IMR-90 (cell line): Measurements from ENCODE around the gene OPA3. TPM values are rescaled to one million over a fixed set of nuclear protein-coding genes. Genes with fewer than 3 reads are reported as not detected.

Experiments
- ATAC-seq: fragments of 200-7000 bp; cut with Tn5 transposase; 2 replicates; pipeline ENCODE4 v1.9.1; 2020; ENCODE audit warnings: low read depth, mild to moderate bottlenecking, moderate library complexity
- BruUV-seq: library from RNA; stranded (reverse); fragments of 400-500 nt; replicated peaks from 2 replicates; lab custom pipeline; 2021; lab: Mats Ljungman, UMichigan
- CTCF ChIA-PET: fragments of 300-600 bp; formaldehyde crosslinking; extraction: SDS; loops from one replicate; lab custom pipeline; 2021; ENCODE audit warnings: antibody characterized with exemption; lab: Yijun Ruan, JAX
- POLR2A ChIA-PET: fragments of 300-600 bp; sonication (Branson Sonifier 250); formaldehyde crosslinking; loops from one replicate; lab custom pipeline; 2022; ENCODE audit warnings: antibody characterized with exemption; ENCODE audit not compliant: unreplicated experiment; lab: Charles Lee
- DNase-seq: peaks from one replicate; pipeline ENCODE4 v3.0.0; 2013
- H2AFZ ChIP-seq: replicated peaks from 2 replicates; pipeline ENCODE3; 2013; ENCODE audit warnings: low read length, mild to moderate bottlenecking; ENCODE audit not compliant: poor library complexity
- H2AK5ac ChIP-seq: 2 replicates; pipeline ENCODE4 v1.6.1; 2013; ENCODE audit warnings: low read depth, low read length, inconsistent platforms
- H2AK9ac ChIP-seq: replicated peaks from 2 replicates; pipeline ENCODE3; 2013; ENCODE audit warnings: mild to moderate bottlenecking, low read depth, low read length, moderate library complexity; ENCODE audit not compliant: poor library complexity
- H2BK120ac ChIP-seq: 2 replicates; pipeline ENCODE4 v1.6.1; 2013; ENCODE audit warnings: low read depth, low read length, inconsistent platforms
- H2BK15ac ChIP-seq: 3 replicates; pipeline ENCODE4 v1.6.1; 2013; ENCODE audit warnings: low read depth, low read length, inconsistent platforms
- H2BK20ac ChIP-seq: 2 replicates; pipeline ENCODE4 v1.6.1; 2013; ENCODE audit warnings: low read depth, mild to moderate bottlenecking, inconsistent platforms, low read length, moderate library complexity
- H2BK5ac ChIP-seq: 2 replicates; pipeline ENCODE4 v1.6.1; 2013; ENCODE audit warnings: mild to moderate bottlenecking, low read depth, low read length, inconsistent platforms; ENCODE audit not compliant: poor library complexity, severe bottlenecking
- H3K14ac ChIP-seq: replicated peaks from 2 replicates; pipeline ENCODE4 v1.6.1; 2013; ENCODE audit warnings: low read depth, low read length, inconsistent platforms
- H3K18ac ChIP-seq: 2 replicates; pipeline ENCODE4 v1.6.1; 2013; ENCODE audit warnings: low read depth, low read length, control low read depth
- H3K23ac ChIP-seq: 2 replicates; pipeline ENCODE4 v1.6.1; 2013; ENCODE audit warnings: low read depth, low read length, inconsistent platforms
- H3K27ac ChIP-seq: 2 replicates; pipeline ENCODE4 v1.5.1; 2013; ENCODE audit warnings: mild to moderate bottlenecking, control low read depth, low read length; ENCODE audit not compliant: insufficient read depth
- H3K27me3 ChIP-seq: 2 replicates; pipeline ENCODE4 v1.6.1; 2013; ENCODE audit warnings: low read length; ENCODE audit not compliant: control insufficient read depth, insufficient read depth
- H3K36me3 ChIP-seq: 2 replicates; pipeline ENCODE4 v1.6.1; 2013; ENCODE audit warnings: low read length, mixed read lengths; ENCODE audit not compliant: control insufficient read depth, insufficient read depth
- H3K4ac ChIP-seq: 2 replicates; pipeline ENCODE4 v1.6.1; 2013; ENCODE audit warnings: low read depth, low read length, inconsistent platforms
- H3K4me1 ChIP-seq: 2 replicates; pipeline ENCODE4 v1.6.1; 2013; ENCODE audit warnings: low read length, mixed read lengths; ENCODE audit not compliant: control insufficient read depth, insufficient read depth
- H3K4me2 ChIP-seq: 2 replicates; pipeline ENCODE4 v1.6.1; 2013; ENCODE audit warnings: low read depth, mild to moderate bottlenecking, control low read depth, low read length, moderate library complexity
- H3K4me3 ChIP-seq: 2 replicates; pipeline ENCODE4 v1.5.1; 2013; ENCODE audit warnings: low read depth, mild to moderate bottlenecking, control low read depth, low read length, moderate library complexity; ENCODE audit not compliant: insufficient read depth
- H3K56ac ChIP-seq: 2 replicates; pipeline ENCODE4 v1.6.1; 2013; ENCODE audit warnings: low read length, inconsistent platforms; ENCODE audit not compliant: insufficient read depth; ENCODE audit errors: extremely low read depth
- H3K79me1 ChIP-seq, 2 experiments: 2 replicates each; pipeline ENCODE4 v1.6.1; 2013; ENCODE audit warnings: low read length in 2 of 2, inconsistent platforms in 1 of 2, low read depth in 1 of 2
- H3K9ac ChIP-seq: 2 replicates; pipeline ENCODE4 v1.6.1; 2013; ENCODE audit warnings: low read depth, low read length, control low read depth
- H3K9me1 ChIP-seq: 2 replicates; pipeline ENCODE4 v1.6.1; 2013; ENCODE audit warnings: low read length, inconsistent platforms; ENCODE audit not compliant: insufficient read depth
- H3K9me3 ChIP-seq: 2 replicates; pipeline ENCODE4 v1.6.1; 2013; ENCODE audit warnings: low read length; ENCODE audit not compliant: control insufficient read depth, insufficient read depth
- H4K20me1 ChIP-seq: 2 replicates; pipeline ENCODE4 v1.6.1; 2013; ENCODE audit warnings: low read length, inconsistent platforms; ENCODE audit not compliant: insufficient read depth
- H4K5ac ChIP-seq: 2 replicates; pipeline ENCODE4 v1.6.1; 2013; ENCODE audit warnings: mild to moderate bottlenecking, low read depth, low read length, control low read depth
- H4K8ac ChIP-seq, 2 experiments: 2 replicates each; pipeline ENCODE4 v1.6.1; 2013; ENCODE audit warnings: low read depth in 2 of 2, low read length in 2 of 2, control low read depth in 1 of 2, inconsistent platforms in 1 of 2
- H4K91ac ChIP-seq: 2 replicates; pipeline ENCODE4 v1.6.1; 2013; ENCODE audit warnings: low read depth, low read length, inconsistent platforms; ENCODE audit not compliant: insufficient read depth
- CHD1 ChIP-seq: IDR thresholded peaks from 2 replicates; pipeline ENCODE4 v1.6.1; 2012; ENCODE audit warnings: low read depth, low read length, improper control_type of control experiment
- CTCF ChIP-seq: conservative IDR thresholded peaks from 2 replicates; pipeline ENCODE4 v1.5.1; 2012; ENCODE audit warnings: mild to moderate bottlenecking, low read depth, low read length, improper control_type of control experiment
- NFE2L2 ChIP-seq: fragments of 150-350 bp; IDR thresholded peaks from 2 replicates; pipeline ENCODE4 v1.6.1; 2016; ENCODE audit warnings: low read depth, mild to moderate bottlenecking, low read length
- POLR2A ChIP-seq: IDR thresholded peaks from 2 replicates; pipeline ENCODE4 v1.6.1; 2012; ENCODE audit warnings: mild to moderate bottlenecking, low read depth, low read length
- RAD21 ChIP-seq: IDR thresholded peaks from 2 replicates; pipeline ENCODE4 v1.6.1; 2012; ENCODE audit warnings: low read length, improper control_type of control experiment
- RFX5 ChIP-seq: IDR thresholded peaks from 2 replicates; pipeline ENCODE4 v1.8.0; 2012; ENCODE audit warnings: low read depth, mild to moderate bottlenecking, low read length, moderate library complexity
- SMC3 ChIP-seq: fragments of 150-350 bp; IDR thresholded peaks from 2 replicates; pipeline ENCODE4 v1.6.1; 2016; ENCODE audit warnings: low read depth, mild to moderate bottlenecking, antibody characterized with exemption, low read length, moderate library complexity
- WGBS, 2 experiments: methylation state at CpG; one replicate each; pipeline versions ENCODE4 v1.1.5 to v1.1.7; 2013; ENCODE audit warnings: missing lambda C conversion rate in 2 of 2; ENCODE audit not compliant: insufficient read length in 1 of 2; ENCODE audit errors: extremely low coverage in 2 of 2; 5-methylcytosine and 5-hydroxymethylcytosine counted together
- dilution Hi-C: fragments of 300-500 bp; cut with HindIII; formaldehyde crosslinking; loops from one replicate; pipeline ENCODE4 v1.14.3; 2018; ENCODE audit warnings: low sequenced_read_pairs; ENCODE audit not compliant: unreplicated experiment
- in situ Hi-C: fragments of 300-500 bp; cut with MboI; formaldehyde crosslinking; loops from 3 replicates; pipeline ENCODE4 v1.14.3; 2019; ENCODE audit warnings: low sequenced_read_pairs, inconsistent platforms, mixed read lengths
- intact Hi-C: fragments of 100-400 bp; cut with micrococcal nuclease; formaldehyde crosslinking; loops from 2 replicates; pipeline ENCODE4 v1.10.0; 2022
- polyA plus RNA-seq, 3 experiments: library from polyadenylated mRNA; depleted of rRNA; stranded (reverse); fragments of >200 nt; gene quantifications; 2 replicates each; pipeline ENCODE4 v1.2.3, GENCODE V29; 2012; ENCODE audit warnings: low replicate concordance in 1 of 3
- total RNA-seq: library from RNA; depleted of rRNA; stranded (reverse); fragments of >200 nt; gene quantifications from 2 replicates; pipeline ENCODE4 v1.2.3, GENCODE V29; 2012

The OPA3 gene
- total and polyA plus RNA-seq, 2 of the 4 experiments (the other 2 are of a cell fraction): 5.2 to 9.6 TPM

GRCh38 chr19:45500918-45501729 is 83.5 kb downstream of the OPA3 start:
- Histone ChIP-seq H2BK120ac (no peak overlapping the region), H3K4me3 (no peak overlapping the region), H4K20me1 (no peaks in the 10 kb centered on the region), H3K27me3 (peaks cover 6% of the 10 kb centered on the region; the same call in 1 of the 2 replicates), H3K4ac (no peak overlapping the region), H3K4me1 (peaks cover 6% of the 10 kb centered on the region), H2BK5ac (no peak overlapping the region), H2AK9ac (no peak overlapping the region), H2BK15ac (no peak overlapping the region), H3K18ac (no peak overlapping the region), H4K91ac (no peak overlapping the region), H3K9me3 (no peaks in the 10 kb centered on the region), H3K56ac (no peak overlapping the region), H2BK20ac (no peak overlapping the region), H2AFZ (no peak overlapping the region), H2AK5ac (no peak overlapping the region), H4K8ac (no peak overlapping the region), H3K14ac (no peak overlapping the region), H4K5ac (no peak overlapping the region), H3K23ac (no peak overlapping the region), H3K9me1 (peaks cover 18% of the 10 kb centered on the region), H3K27ac (no peak overlapping the region), H3K79me1 (peaks cover 0 to 15% of the 10 kb centered on the region in 2 experiments; a peak in 2 of 4 replicates), H3K4me2 (no peak overlapping the region), H3K9ac (no peak overlapping the region), H3K36me3 (no peaks in the 10 kb centered on the region)
- ATAC-seq: no peak
- in situ Hi-C loops: no loop called here
- 50% methylated on average over 2 of the region's 8 CpGs; no CpG with 5 or more reads in 1 of the 2 experiments for WGBS, 2 experiments
- no peak for DNase-seq
- TF ChIP-seq CTCF (no peak), SMC3 (no peak), RFX5 (no peak), POLR2A (no peak), CHD1 (no peak), RAD21 (no peak), NFE2L2 (no peak)
- no TSS peak for BruUV-seq
- intact Hi-C loops: no loop called here
- dilution Hi-C loops: no loop called here
- ChIA-PET POLR2A (no interaction called here), CTCF (no interaction called here)
